Adrenal gland (tissue), 12 donors: ENCODE results near the gene NAGPA. TPM values are rescaled to one million over a fixed set of nuclear protein-coding genes. Genes with fewer than 3 reads are reported as not detected.

Experiments
- DNase-seq, 7 donors: peaks; one replicate each; pipeline ENCODE4 v3.0.0-alpha.2; 2019 to 2020
- H3K27ac ChIP-seq, 5 donors: fragments of 200-600 bp; sonication (generic) in 4 of 5; 1 replicate in 3 of 5; 2 replicates in 2 of 5; pipeline versions ENCODE4 v1.5.1 to v1.8.0; 2016 to 2020; ENCODE audit warnings: mild to moderate bottlenecking in 1 of 5
- H3K27me3 ChIP-seq: fragments of 200-600 bp; 2 replicates; pipeline ENCODE4 v1.8.0; 2021
- H3K36me3 ChIP-seq, 2 donors: fragments of 200-600 bp; replicated peaks in 1 of 2; 1 replicate in 1 of 2; 2 replicates in 1 of 2; pipeline versions ENCODE4 v1.5.1 to v1.8.0; 2018 to 2022
- H3K4me1 ChIP-seq, 2 donors: fragments of 200-600 bp; replicated peaks in 1 of 2; 1 replicate in 1 of 2; 2 replicates in 1 of 2; pipeline versions ENCODE4 v1.5.1 to v1.8.0; 2018 to 2021
- H3K4me3 ChIP-seq, 4 donors: fragments of 200-600 bp; sonication (generic) in 3 of 4; one replicate each; pipeline ENCODE4 v1.5.1; 2016 to 2018
- H3K9me3 ChIP-seq, 3 donors: fragments of 200-600 bp; sonication (generic) in 1 of 3; replicated peaks in 1 of 3; 1 replicate in 2 of 3; 2 replicates in 1 of 3; pipeline versions ENCODE4 v1.5.1 to v1.8.0; 2016 to 2021
- POLR2A ChIP-seq, 2 donors: fragments of 450-650 bp; IDR thresholded peaks; one replicate each; pipeline ENCODE4 v1.6.1; 2017; ENCODE audit warnings: antibody characterized with exemption in 2 of 2, mild to moderate bottlenecking in 2 of 2, moderate library complexity in 1 of 2
- WGBS, 4 donors: extraction: QIAGEN DNeasy Blood & Tissue Kit in 2 of 4; methylation state at CpG; one replicate each; pipeline versions ENCODE4 v1.1.5 to v1.1.7; 2013 to 2017; 5-methylcytosine and 5-hydroxymethylcytosine counted together
- intact Hi-C, 2 donors: fragments of 100-400 bp; cut with DNase I; formaldehyde crosslinking; loops; one replicate each; pipeline versions ENCODE4 v1.14.1 to v1.15.0; 2022 to 2023
- polyA plus RNA-seq, 3 donors: library from polyadenylated mRNA; stranded (reverse); fragments of 200-250 nt in 2 of 3; fragments of 350-450 nt in 1 of 3; fragmentation: Illumina TruSeq in 1 of 3; extraction: RNeasy Lipid Tissue Mini Kit (QIAGEN cat#74804) in 1 of 3; gene quantifications; one replicate each; pipeline ENCODE4 v1.2.3, GENCODE V29; 2013 to 2014
- total RNA-seq, 9 donors: library from RNA; depleted of rRNA in 4 of 9; stranded (reverse); fragments of >200 nt in 4 of 9; fragments of 120-200 nt in 1 of 9; fragmentation: NEBNext Ultra II Directional in 1 of 9; extraction: Animal tissue kit (Norgen Biotek cat#: 25700) in 1 of 9; gene quantifications; one replicate each; pipeline versions ENCODE4 v1.1.0 to v1.2.4, GENCODE V29; 2013 to 2023
- TF ChIP-seq, protein P1 (sequence below), 6 experiments: fragments of 450-650 bp in 4 of 6; fragments of 200-600 bp in 2 of 6; sonication (generic) in 1 of 6; IDR thresholded peaks; 1 replicate in 5 of 6; 2 replicates in 1 of 6; pipeline versions ENCODE4 v1.5.1 to v1.8.0; 2016 to 2021; ENCODE audit warnings: antibody characterized with exemption in 6 of 6, mild to moderate bottlenecking in 2 of 6, moderate library complexity in 1 of 6
- donor health status: healthy with polysubstance abuse.
- donor health status: Bipolar disorder and iron deficiency.
- donor health status: DM: yes; HTN: yes; CAD: no.
- donor health status: DM: no; HTN: no; CAD: no.
- donor health status: DM: no; HTN: no; CAD: no.
- donor health status: DM: yes; HTN: yes; CAD: no.

The NAGPA gene
- total and polyA plus RNA-seq, 12 donors: 4.5 to 47.8 (median 19.4) TPM

DNA sequence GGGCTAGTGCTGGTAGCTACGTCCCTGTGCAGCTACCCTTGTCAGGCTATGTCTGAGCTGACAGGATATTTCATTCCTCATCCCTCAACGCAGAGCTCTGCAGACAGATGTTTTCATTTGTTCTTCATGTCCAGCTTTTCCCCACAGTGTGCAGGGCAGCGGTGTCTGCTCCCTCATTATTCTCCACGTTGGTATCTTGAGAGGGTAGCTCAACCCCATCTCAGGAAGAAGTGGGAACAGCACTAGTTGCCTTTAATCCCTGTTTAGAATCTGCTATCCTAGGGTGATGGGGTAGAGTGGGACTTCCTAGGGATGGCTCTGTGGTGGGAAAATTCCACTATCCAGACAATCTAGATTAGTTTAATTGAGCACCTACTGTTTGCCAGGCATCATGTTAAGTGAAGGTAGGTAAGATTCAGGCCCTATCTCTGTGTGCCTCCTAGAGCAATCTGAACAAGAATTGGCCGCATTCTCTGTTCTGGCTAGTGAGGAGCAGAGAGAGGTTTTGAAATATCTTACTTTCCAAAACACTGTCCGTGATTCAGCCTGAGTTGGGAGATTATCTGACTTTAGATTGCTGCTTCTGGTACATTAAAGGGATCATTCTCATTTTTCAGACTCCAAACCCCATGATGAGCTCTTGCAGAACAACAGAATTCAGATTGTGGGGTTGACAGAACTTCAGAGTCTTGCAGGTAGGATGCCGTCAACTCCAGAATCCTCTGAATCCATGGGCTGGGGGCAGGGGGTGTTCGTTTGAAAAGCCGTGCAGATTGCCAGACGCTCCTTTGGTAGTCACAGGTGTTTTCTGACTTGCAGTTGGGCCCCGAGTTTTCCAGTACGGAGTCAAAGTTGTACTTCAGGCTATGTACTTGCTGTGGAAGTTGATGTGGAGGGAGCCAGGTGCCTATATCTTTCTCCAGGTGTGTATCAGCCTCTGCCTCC, 38.9 kb upstream of the NAGPA start:
- H3K9me3 ChIP-seq: no peaks in the 10 kb centered on the region
- H3K36me3 ChIP-seq: peaks cover 0 to 32% of the 10 kb centered on the region in 2 donors
- peak overlapping the region; percentile 44 to 83 (median 48) for H3K4me3 ChIP-seq
- intact Hi-C loops: no loop called here
- WGBS, 4 donors: 52 to 64% (median 60%) methylated on average over 10 to 12 of the region's 12 CpGs
- no peaks in the 10 kb centered on the region for H3K27me3 ChIP-seq
- H3K4me1 ChIP-seq: peaks cover 0 to 18% of the 10 kb centered on the region in 2 donors
- TF ChIP-seq, protein P1, sequence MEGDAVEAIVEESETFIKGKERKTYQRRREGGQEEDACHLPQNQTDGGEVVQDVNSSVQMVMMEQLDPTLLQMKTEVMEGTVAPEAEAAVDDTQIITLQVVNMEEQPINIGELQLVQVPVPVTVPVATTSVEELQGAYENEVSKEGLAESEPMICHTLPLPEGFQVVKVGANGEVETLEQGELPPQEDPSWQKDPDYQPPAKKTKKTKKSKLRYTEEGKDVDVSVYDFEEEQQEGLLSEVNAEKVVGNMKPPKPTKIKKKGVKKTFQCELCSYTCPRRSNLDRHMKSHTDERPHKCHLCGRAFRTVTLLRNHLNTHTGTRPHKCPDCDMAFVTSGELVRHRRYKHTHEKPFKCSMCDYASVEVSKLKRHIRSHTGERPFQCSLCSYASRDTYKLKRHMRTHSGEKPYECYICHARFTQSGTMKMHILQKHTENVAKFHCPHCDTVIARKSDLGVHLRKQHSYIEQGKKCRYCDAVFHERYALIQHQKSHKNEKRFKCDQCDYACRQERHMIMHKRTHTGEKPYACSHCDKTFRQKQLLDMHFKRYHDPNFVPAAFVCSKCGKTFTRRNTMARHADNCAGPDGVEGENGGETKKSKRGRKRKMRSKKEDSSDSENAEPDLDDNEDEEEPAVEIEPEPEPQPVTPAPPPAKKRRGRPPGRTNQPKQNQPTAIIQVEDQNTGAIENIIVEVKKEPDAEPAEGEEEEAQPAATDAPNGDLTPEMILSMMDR (IDR thresholded peaks at IDR 0.05): no peak
- TF ChIP-seq POLR2A (IDR thresholded peaks at IDR 0.05): no peak
- peak overlapping the region in 3 of 5 donors; percentile 66 to 85 (median 78) for H3K27ac ChIP-seq
- DNase-seq: no peak

DNA sequence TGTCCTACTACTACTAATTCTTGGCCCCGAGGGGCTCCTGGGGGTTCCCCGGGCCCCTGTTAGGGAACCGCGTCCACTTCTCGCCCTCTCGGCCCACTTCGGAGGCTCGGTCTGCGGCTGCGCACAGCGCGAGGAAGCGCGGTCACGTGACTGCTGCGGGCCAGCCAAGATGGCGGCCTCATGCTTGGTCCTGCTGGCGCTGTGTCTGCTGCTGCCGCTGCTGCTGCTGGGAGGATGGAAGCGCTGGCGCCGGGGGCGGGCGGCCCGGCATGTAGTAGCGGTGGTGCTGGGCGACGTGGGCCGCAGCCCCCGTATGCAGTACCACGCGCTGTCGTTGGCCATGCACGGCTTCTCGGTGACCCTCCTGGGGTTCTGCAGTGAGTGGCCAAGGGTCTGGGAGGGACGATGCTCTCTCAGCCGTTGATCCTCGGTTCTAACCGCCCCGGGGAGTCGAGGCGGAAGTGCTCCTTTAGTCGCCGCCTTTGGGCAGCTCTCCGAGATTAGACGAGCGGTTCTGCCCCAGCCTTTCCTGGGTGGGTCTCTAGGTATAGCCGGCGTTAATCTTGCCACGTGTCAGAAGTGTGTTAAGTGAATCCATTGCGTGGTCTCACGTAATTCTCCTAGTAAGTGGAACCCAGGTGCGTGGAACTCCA, 38.1 kb upstream of the NAGPA start, which contains the start of gene ALG1:
TSS of gene ALG1 (plus strand) at position 163 of the 653 bp plus-strand sequence. CDS start at position 170, 7 bp downstream.
- peaks cover 0 to 18% of the 10 kb centered on the region in 2 donors for H3K4me1 ChIP-seq
- H3K9me3 ChIP-seq: no peaks in the 10 kb centered on the region
- TF ChIP-seq, protein P1 (IDR thresholded peaks at IDR 0.05): no peak
- TF ChIP-seq POLR2A (IDR thresholded peaks at IDR 0.05): peak; percentile 61 to 67
- peak; percentile 87 to 94 (median 90) for DNase-seq
- WGBS, 4 donors: 0% methylated on average over 5 to 53 of the region's 53 CpGs
- intact Hi-C loops: no loop called here
- peak within 1 kb of the TSS; percentile 24 to 85 (median 66) for H3K27ac ChIP-seq
- H3K27me3 ChIP-seq: no peaks in the 10 kb centered on the region
- peaks cover 0 to 24% of the 10 kb centered on the region in 2 donors for H3K36me3 ChIP-seq
- H3K4me3 ChIP-seq: peak within 1 kb of the TSS; percentile 44 to 83 (median 48)

DNA sequence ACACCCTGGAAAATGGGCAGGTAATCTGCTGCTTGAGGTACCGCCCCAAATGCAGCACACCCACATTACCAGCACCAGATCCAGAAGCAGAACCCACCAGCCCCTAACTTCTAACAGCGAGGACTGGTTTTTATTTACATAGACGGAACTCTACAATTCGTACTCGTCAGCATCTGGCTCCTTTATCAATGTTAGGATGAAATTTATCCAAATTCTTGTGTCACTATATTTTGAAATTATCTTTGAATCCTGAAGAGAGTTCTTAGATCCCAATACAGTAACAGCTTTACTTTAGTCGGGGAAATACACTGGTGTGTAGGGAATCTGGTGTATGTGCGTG, 37.6 kb upstream of the NAGPA start:
- DNase-seq: no peak
- no peaks in the 10 kb centered on the region for H3K9me3 ChIP-seq
- H3K27me3 ChIP-seq: no peaks in the 10 kb centered on the region
- peak overlapping the region in 2 of 4 donors; percentile 46 to 83 for H3K4me3 ChIP-seq
- TF ChIP-seq, protein P1 (IDR thresholded peaks at IDR 0.05): no peak
- TF ChIP-seq POLR2A (IDR thresholded peaks at IDR 0.05): no peak
- peaks cover 0 to 18% of the 10 kb centered on the region in 2 donors for H3K4me1 ChIP-seq
- H3K27ac ChIP-seq: peak overlapping the region; percentile 24 to 85 (median 66)
- 45 to 52% (median 50%) methylated on average over 7 of the region's 7 CpGs for WGBS, 4 donors
- intact Hi-C loops: no loop called here
- peaks cover 0 to 20% of the 10 kb centered on the region in 2 donors for H3K36me3 ChIP-seq
